SIG-M5 (cell line): ENCODE measurements around the gene PPP1R9A.

Experiments used
- DNase-seq: peaks from one replicate; lab custom pipeline; 2025; lab: John Stamatoyannopoulos, UW

Gene PPP1R9A

DNA sequence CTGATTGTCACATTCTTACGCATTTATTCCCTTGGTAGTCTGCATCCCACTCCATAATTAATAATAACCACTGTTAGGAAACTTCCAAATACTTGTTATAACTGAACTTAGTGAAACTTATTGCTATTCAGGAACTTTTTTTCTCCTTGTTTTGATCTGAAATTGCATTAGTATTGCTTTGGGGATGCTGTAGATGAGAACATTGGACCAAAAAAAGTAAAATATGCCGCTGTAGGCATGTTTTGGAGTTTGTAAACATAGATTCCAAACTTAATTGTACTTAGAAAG lies 1.7 kb downstream of the PPP1R9A start:
- no peak for DNase-seq

GRCh38 chr7:94912085-94912484 lies 4.7 kb downstream of the PPP1R9A start:
- DNase-seq, result no peak

- DNase-seq, result no peak
Measured at GRCh38 chr7:94913391-94913790, 6.0 kb downstream of the PPP1R9A start.

- DNase-seq, result no peak
Measured at GRCh38 chr7:94921911-94922310, 14.5 kb downstream of the PPP1R9A start.

DNA sequence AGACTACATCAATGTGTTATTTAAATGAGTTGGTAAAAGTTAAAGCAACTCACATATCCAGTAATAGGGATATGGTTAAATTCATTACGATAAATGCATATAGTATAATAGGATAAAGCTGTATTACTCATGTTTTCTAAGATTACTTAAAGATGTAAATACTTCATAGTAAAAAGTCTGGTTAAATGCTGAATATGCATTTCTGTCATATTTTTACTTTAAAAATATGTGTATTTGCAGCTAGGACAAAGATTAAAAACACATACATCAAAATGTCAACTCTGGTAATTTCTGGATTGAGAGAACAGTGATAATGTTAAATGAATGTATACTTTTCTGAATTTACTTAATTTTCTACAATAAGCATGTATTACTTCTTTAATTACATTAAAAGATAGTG lies 15.1 kb downstream of the PPP1R9A start:
- no peak for DNase-seq

- no peak for DNase-seq
Measured at GRCh38 chr7:94923412-94923811, 16.0 kb downstream of the PPP1R9A start.

DNA sequence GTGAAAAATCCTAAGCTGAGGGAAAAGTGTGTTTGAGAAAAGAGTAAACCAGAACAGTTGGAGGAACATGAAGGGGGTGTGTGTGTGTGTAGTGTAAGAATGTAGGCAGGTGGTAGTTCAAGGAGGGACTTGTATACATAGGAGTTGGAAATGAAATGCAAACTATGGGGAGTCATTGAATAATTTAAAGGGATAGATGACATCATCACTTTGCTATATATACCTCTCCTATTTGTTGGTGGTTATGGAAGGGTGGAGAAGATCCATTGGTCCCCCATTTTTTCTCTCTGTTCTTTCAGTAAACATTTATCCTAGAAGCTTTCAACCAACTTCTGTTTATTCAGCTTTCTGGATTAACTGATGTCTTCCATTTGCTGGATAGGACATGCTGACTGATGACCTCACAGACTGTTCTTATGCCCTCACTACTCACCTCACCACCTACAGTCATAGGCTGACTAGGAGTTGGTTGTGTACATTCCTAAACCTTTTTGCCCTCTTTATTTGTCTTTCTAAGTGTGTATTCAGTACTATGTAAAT lies 20.8 kb downstream of the PPP1R9A start:
- no peak for DNase-seq

GRCh38 chr7:94933256-94933990 lies 26.0 kb downstream of the PPP1R9A start:
- no peak for DNase-seq

- DNase-seq, result no peak
Measured at GRCh38 chr7:94939395-94939794, 32.0 kb downstream of the PPP1R9A start.

DNA sequence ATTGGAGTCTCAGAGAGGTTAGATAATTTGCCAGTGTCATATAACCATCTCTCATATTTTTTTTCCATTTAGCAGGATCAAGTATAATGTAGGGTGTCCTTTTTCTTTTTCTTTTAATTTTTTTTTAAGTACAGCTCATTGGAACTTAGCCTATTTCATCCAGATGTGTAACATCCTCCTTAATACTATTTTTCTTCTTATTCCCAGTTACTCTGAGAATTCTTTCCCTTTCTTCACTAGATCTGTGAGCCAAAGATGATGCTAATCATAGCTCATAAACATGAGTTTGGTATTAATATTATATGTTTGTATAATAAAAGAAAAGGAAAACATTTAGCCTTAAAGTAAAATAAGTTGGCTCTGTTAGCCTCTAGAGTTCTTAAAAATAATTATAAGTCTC lies 32.8 kb downstream of the PPP1R9A start:
- no peak for DNase-seq

GRCh38 chr7:94941844-94942632 lies 34.6 kb downstream of the PPP1R9A start:
- no peak for DNase-seq

GRCh38 chr7:94943134-94943533 lies 35.7 kb downstream of the PPP1R9A start:
- no peak for DNase-seq

DNA sequence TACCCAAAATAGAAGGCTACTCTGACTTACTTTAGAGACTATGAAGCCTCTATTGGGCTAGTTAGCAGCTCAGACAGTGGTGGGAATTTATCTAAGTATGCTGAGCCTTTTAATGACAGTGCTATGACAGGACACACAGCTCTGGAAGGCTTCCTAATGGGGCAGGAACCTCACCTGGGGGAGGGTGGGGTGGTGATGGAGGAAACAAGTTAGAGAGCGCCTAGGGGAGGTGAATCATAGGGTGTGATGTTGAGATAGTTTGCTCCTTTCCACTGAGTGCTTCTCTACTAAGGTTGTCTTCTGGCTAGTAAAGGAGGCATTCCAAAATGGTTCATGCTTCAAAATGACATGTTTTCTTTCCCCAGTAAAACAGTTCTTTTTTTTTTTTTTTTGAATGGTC lies 42.1 kb downstream of the PPP1R9A start:
- DNase-seq, result no peak

DNA sequence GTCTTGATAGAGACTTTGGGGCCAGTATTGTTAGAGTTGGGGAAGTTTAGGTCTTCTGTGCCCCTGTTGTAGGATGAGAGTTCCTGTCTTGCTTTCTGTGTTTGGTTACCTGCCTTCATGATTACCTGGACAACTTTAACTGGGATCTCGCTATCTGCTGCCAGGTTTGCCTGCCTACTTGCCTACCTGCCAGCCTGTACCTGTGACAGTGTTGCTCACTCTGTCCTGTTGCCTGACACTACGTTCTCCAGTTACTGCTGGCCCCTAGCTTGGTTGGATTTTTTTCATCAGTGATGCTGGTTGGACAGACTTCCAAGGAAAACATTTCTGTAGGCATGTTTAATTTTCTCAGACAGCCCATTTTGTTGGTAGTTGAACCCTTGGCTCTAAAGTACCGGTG lies 48.4 kb downstream of the PPP1R9A start:
- DNase-seq, result no peak

DNA sequence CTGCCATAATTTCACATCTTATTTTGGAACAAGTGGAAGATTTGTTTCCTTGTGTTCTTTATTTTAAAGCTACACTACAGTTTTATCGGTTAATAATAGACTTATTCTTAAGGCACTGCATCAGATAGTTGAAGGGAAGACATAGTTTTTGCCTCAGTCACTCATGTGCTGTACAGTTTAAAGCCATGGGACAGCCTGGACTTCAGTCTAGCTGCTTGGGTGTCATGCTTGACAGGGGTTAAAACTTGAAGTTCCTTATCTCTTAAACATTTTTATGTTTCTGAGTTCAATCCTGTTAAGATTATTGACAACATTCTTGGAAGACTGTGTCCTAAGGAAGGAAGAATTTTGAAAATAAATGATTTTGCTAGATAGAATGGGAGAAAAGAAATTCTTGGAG lies 49.7 kb downstream of the PPP1R9A start:
- no peak for DNase-seq

DNA sequence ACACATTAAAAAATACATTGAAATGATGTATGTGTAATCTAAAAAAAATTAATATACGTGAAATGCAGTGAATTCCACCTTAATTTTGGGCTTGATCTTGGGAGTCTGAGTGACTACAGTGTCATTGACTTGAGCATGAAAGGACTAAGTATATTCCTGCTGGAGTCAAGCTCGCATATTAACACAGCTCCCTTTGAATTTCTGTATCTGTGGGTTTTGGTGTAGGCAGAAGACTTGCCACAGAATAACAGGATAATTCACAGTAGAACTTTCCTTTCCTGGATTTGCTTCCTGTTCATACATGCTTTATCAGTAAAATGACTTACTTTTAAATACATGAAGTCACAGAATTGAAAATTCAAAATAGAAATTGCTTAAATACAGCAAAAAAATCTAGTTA lies 55.3 kb downstream of the PPP1R9A start:
- no peak for DNase-seq

GRCh38 chr7:94969434-94970084 lies 62.2 kb downstream of the PPP1R9A start:
- DNase-seq, result no peak

DNA sequence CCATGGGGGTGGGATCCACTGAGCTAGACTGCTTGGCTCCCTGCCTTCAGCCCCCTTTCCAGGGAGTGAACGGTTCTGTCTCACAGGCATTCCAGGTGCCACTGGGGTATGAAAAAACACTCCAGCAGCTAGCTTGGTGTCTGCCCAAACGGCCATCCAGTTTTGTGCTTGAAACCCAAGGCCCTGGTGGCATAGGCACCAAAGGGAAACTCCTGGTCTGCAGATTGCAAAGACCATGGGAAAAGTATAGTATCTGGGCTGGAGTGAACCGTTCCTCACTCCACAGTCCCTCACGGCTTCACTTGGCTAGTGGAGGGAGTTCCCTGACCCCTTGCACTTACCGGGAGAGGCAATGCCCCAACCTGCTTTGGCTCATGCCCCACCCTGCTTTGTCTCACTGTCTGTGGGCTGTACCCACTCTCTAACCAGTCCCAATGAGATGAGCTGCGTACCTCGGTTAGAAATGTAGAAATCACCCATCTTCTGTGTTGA lies 62.7 kb downstream of the PPP1R9A start:
- DNase-seq, result no peak

- no peak for DNase-seq
Measured at GRCh38 chr7:94971051-94971867, 63.9 kb downstream of the PPP1R9A start.

DNA sequence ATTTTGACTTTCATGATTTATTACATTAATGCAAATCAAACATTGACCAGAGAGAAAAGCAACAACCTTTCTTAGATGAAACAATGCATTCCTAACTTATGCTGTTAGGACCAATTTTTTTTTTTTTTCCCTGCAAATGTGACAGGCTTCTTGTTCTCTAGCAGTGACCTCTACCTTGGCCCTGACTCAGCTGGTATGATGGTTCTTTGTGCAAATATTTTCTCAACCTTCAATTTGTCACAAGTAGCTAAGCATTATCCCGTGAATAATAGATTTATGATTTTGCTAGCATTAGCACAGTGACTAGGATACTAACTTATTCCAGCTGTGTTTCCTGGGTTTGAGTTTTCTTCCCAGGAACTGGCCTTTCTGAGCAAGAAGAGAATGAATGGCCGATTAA lies 64.9 kb downstream of the PPP1R9A start:
- no peak for DNase-seq

- DNase-seq, result no peak
Measured at GRCh38 chr7:94973844-94974243, 66.5 kb downstream of the PPP1R9A start.

DNA sequence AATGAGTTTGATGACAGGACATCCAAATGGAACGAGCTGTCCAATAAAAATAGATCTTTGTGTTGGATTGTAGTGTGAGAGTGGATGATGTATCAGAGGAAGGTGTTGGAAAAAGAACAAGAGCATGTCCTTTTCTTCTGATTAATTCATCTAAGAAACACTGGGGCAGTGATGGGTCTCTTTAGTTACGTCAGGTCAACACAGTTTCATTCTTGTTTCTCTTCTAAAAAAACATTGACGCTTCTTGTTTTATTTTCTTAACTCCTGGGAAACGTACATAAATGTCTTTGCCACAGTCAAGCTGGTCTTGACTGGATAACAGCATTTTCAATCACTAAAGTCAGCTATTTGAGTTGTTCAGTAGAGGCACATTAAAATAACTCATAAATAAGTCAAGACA lies 67.0 kb downstream of the PPP1R9A start:
- DNase-seq, result no peak
